GM18505 (cell line): ENCODE data around the gene HDGFL2.
"Not testable (repeated sequence)": the region's sequence is repeated elsewhere in the genome, so short reads cannot be mapped to it uniquely, and the experiment has no call there.

Experiments used
- ATAC-seq: cut with Tn5 transposase; IDR thresholded peaks from one replicate; pipeline ENCODE4 v1.9.1; 2021; ENCODE audit not compliant: unreplicated experiment
- POLR2A ChIP-seq: IDR thresholded peaks from 4 replicates; pipeline ENCODE4 v1.6.1; 2011; ENCODE audit warnings: borderline replicate concordance; ENCODE audit not compliant: insufficient read depth, insufficient read length; ENCODE audit errors: extremely low read depth

Gene HDGFL2

DNA sequence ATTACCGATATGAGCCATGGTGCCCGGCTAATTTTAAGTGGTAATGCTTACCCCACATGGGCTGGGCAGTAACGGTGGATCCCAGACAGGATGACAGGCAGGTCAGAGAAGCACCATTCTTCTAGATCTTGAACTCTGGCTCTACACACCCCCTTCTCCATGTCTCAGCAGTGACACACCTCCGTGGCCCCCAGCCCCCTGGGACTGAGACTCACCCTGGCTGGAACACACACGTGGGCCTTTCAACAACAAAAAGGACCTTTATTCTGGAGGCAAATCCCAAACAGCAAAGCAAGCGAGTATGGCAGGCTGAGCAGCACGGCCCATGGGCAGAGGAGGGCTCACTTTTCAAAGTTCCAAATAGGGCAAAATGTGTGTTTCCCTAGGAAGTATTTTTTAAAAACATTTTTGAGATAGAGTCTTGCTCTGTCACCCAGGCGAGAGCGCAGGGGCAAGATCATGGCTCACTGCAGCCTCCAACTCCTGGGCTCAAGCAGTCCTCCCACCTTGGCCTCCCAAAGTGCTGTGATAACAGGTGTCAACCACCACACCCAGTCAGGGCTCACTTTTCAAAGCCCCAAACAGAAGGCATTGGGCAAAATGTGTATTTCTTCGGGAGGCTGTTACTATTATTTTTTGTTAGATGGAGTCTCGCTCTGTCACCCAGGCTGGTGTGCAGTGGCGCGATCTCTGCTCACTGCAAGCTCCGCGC is 50.4 kb downstream of the HDGFL2 start:
- TF ChIP-seq POLR2A: no peak
- ATAC-seq: no peak

GRCh38 chr19:4523306-4524110 is 51.4 kb downstream of the HDGFL2 start:
- no peak for ATAC-seq
- TF ChIP-seq POLR2A: no peak

GRCh38 chr19:4524808-4525562 is 52.9 kb downstream of the HDGFL2 start:
- no peak for TF ChIP-seq POLR2A
- no peak for ATAC-seq

DNA sequence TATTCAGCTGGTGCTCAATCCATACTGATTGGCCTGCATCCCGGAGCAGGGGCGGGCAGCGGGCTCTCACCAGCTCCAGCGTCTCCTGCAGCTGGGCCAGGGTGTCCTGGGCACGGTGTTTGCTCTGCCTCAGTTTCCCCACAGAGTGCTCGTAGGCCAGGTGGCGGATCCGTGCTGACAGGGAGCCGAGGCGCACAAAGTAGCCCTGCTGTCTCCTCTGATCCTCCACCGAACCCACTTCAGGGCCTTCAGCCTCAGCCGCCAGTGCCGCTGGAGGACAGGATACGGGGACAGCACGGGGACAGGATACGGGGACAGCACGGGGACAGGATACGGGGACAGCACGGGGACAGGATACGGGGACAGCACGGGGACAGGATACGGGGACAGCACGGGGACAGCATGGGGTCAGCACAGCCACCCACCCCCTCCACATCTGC is 53.5 kb downstream of the HDGFL2 start:
- TF ChIP-seq POLR2A: no peak
- ATAC-seq: no peak

DNA sequence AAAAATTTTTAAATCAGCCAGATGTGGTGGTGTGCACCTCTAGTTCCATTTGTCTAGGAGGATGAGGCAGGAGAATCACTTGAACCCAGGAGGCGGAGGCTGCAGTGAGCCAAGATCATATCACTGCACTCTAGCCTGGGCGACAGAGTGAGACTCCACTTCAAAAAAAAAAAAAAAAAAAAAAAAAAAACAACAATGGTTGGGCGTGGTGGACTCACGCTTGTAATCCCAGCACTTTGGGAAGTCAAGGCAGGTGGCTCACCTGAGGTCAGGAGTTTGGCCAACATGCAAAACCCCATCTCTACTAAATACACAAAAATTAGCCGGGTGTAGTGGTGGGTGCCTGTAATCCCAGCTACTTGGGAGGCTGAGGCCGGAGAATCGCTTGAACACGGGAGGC is 55.3 kb downstream of the HDGFL2 start:
- ATAC-seq: not testable (repeated sequence)

DNA sequence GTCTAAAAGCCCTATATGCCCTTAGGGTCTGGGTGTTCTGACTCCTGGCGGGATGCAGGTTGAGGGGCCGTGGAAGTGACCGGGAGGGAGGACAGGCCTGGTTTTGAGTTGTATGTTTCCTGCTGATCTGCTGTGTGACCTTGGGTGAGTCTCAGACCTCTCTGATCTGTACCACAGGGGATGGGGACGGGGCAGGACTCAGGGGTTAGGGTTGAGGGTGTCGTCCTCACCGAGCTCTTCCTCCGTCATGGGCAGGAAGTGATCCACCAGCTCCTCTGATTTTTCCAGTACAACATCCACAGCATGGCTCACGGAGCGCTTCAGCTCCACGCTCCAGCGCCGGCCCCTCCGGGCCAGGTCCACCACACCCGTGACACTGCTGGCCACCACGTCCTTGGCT is 56.7 kb downstream of the HDGFL2 start:
- no peak for TF ChIP-seq POLR2A
- ATAC-seq: no peak

DNA sequence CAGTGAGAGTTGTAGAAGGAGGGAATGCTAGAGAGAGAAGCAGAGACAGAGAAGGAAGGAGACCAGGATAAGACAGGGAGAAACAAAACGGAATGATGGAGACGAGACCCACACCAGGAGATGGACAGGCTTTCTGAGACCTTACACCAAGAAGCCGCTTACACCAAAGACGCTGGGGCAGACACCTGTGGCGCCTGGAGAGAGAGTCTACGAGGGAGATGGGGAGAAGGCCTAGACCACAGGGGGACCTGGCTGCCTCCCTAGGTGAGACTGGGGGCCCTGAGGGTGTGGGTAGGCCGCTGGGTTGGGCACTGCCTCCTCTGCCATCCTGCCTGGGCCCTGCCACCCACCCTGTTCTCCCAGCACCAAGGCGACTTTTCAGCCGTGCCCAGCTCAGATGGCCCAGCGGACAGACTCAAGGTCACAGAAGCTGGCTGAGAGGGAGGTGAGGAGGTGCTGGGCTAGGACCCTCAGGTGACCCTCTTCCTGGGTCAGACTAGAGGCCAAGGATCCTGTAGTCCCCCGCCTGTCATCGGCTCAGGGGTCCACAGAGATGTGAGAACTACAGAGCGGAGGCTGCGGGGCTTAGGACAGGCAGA is 57.9 kb downstream of the HDGFL2 start:
- no peak for ATAC-seq
- no peak for TF ChIP-seq POLR2A

- no peak for ATAC-seq
Observed at GRCh38 chr19:4531562-4532165, 59.6 kb downstream of the HDGFL2 start.

GRCh38 chr19:4533334-4533733 is 61.2 kb downstream of the HDGFL2 start:
- ATAC-seq: no peak
- TF ChIP-seq POLR2A: no peak

More at GRCh38 chr19:4531562-4532165, 59.6 kb downstream of the HDGFL2 start:
- no peak for TF ChIP-seq POLR2A

- ATAC-seq: no peak
- TF ChIP-seq POLR2A: no peak
Observed at GRCh38 chr19:4533835-4534424, 61.8 kb downstream of the HDGFL2 start.

- TF ChIP-seq POLR2A: no peak
- no peak for ATAC-seq
Observed at GRCh38 chr19:4534836-4535658, 63.0 kb downstream of the HDGFL2 start, which contains the start of gene PLIN5. Gene PLIN5 (minus strand): TSS chr19:4535224. CDS start chr19:4534074, 1,150 bp downstream.

DNA sequence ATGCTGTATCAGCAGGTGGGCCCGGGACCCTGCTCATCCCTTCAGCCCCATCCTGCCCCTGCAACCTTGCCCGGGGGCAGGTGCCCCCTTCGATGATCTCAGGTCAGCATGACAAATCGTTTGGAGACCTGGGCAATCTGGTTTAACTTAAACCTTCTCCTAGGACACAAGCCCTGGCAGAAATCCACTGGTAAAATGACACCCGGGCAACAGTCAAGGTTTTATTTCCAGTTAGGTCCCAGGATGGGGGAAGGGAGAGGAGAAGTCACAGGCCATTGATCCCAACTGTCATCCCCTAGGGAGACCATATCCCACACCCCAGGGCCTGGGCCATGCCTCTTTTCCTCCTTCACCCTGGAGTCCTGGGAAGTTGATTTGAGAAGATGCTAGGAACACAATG is 64.7 kb downstream of the HDGFL2 start:
- no peak for ATAC-seq
- TF ChIP-seq POLR2A: no peak
